ENCODE results near the gene IFIH1.

The IFIH1 gene

GRCh38 chr2:162245781-162246180, 72.7 kb downstream of the IFIH1 start:
- no peak for TF ChIP-seq CTCF (IDR thresholded peaks at IDR 0.05; ENCODE audit: insufficient read depth, low read length, missing control alignments)
- peak; percentile 90 for DNase-seq (ENCODE audit: low read depth, low spot score)
- ChIA-PET POLR2A (interaction anchor here (1.5 to 1.7 kb wide), 2 partner anchors 11 to 16 kb away, joined by 4 to 8 read pairs; no protein-coding TSS in a partner anchor), CTCF (interaction anchor here (0.9 to 2.1 kb wide), 5 partner anchors 10 to 52 kb away, joined by 3 to 7 read pairs (median 3); no protein-coding TSS in a partner anchor)
- H3K4me3 ChIP-seq (ENCODE audit: low read depth, low read length): no peak overlapping the region

- ChIA-PET POLR2A (interaction anchor here (1.5 to 1.7 kb wide), 2 partner anchors 12 to 17 kb away, joined by 4 to 8 read pairs; no protein-coding TSS in a partner anchor), CTCF (interaction anchor here (1.0 to 2.1 kb wide), 3 partner anchors 14 to 53 kb away, joined by 3 to 7 read pairs (median 3); no protein-coding TSS in a partner anchor)
- TF ChIP-seq CTCF (IDR thresholded peaks at IDR 0.05; ENCODE audit: insufficient read depth, low read length, missing control alignments): no peak
- DNase-seq (ENCODE audit: low read depth, low spot score): no peak
- H3K4me3 ChIP-seq (ENCODE audit: low read depth, low read length): no peak overlapping the region
Measured at GRCh38 chr2:162245061-162245460, 73.4 kb downstream of the IFIH1 start.

GRCh38 chr2:162244541-162245031, 73.9 kb downstream of the IFIH1 start:
- TF ChIP-seq CTCF (IDR thresholded peaks at IDR 0.05; ENCODE audit: insufficient read depth, low read length, missing control alignments): no peak
- ChIA-PET POLR2A (interaction anchor here (1.5 kb wide), 1 partner anchor 17 kb away, joined by 4 read pairs; no protein-coding TSS in a partner anchor), CTCF (interaction anchor here (2.1 kb wide), 1 partner anchor 53 kb away, joined by 7 read pairs; no protein-coding TSS in a partner anchor)
- peak; percentile 93 for DNase-seq (ENCODE audit: low read depth, low spot score)
- no peak overlapping the region for H3K4me3 ChIP-seq (ENCODE audit: low read depth, low read length)

GRCh38 chr2:162243715-162244114, 74.8 kb downstream of the IFIH1 start:
- TF ChIP-seq CTCF (IDR thresholded peaks at IDR 0.05; ENCODE audit: insufficient read depth, low read length, missing control alignments): no peak
- ChIA-PET CTCF (interaction anchor here (6.4 to 6.5 kb wide), 2 partner anchors 24 to 54 kb away, joined by 65 to 67 read pairs; no protein-coding TSS in a partner anchor), POLR2A (no interaction called here)
- no peak for DNase-seq (ENCODE audit: low read depth, low spot score)
- H3K4me3 ChIP-seq (ENCODE audit: low read depth, low read length): peak overlapping the region; percentile 9; the same call in 1 of the 2 replicates

GRCh38 chr2:162243294-162243693, 75.2 kb downstream of the IFIH1 start, which contains the start of gene FAP:
FAP (minus strand) TSS chr2:162243445; CDS start chr2:162243327, 118 bp downstream.
- CTCF ChIA-PET: interaction anchor here (1.5 to 6.5 kb wide), 3 partner anchors 12 to 54 kb away, joined by 4 to 67 read pairs (median 65); no protein-coding TSS in a partner anchor
- TF ChIP-seq CTCF (IDR thresholded peaks at IDR 0.05; ENCODE audit: insufficient read depth, low read length, missing control alignments): no peak
- DNase-seq (ENCODE audit: low read depth, low spot score): peak; percentile 87
- peak within 1 kb of the TSS; percentile 64 for H3K4me3 ChIP-seq (ENCODE audit: low read depth, low read length)
- POLR2A ChIA-PET: interaction anchor here (1.7 kb wide), 1 partner anchor 46 kb away, joined by 11 read pairs; no protein-coding TSS in a partner anchor

GRCh38 chr2:162242586-162243280, 75.8 kb downstream of the IFIH1 start:
- ChIA-PET CTCF (interaction anchor here (1.5 to 6.5 kb wide), 3 partner anchors 11 to 55 kb away, joined by 4 to 67 read pairs (median 65); no protein-coding TSS in a partner anchor), POLR2A (interaction anchor here (0.8 to 1.7 kb wide), 5 partner anchors 13 to 56 kb away, joined by 3 to 11 read pairs (median 3); no protein-coding TSS in a partner anchor)
- H3K4me3 ChIP-seq (ENCODE audit: low read depth, low read length): peak overlapping the region; percentile 64
- no peak for TF ChIP-seq CTCF (IDR thresholded peaks at IDR 0.05; ENCODE audit: insufficient read depth, low read length, missing control alignments)
- peak; percentile 92 for DNase-seq (ENCODE audit: low read depth, low spot score)

All from AG04449 (cell line).